ENCODE measurements around the gene GOPC.

GOPC gene

DNA sequence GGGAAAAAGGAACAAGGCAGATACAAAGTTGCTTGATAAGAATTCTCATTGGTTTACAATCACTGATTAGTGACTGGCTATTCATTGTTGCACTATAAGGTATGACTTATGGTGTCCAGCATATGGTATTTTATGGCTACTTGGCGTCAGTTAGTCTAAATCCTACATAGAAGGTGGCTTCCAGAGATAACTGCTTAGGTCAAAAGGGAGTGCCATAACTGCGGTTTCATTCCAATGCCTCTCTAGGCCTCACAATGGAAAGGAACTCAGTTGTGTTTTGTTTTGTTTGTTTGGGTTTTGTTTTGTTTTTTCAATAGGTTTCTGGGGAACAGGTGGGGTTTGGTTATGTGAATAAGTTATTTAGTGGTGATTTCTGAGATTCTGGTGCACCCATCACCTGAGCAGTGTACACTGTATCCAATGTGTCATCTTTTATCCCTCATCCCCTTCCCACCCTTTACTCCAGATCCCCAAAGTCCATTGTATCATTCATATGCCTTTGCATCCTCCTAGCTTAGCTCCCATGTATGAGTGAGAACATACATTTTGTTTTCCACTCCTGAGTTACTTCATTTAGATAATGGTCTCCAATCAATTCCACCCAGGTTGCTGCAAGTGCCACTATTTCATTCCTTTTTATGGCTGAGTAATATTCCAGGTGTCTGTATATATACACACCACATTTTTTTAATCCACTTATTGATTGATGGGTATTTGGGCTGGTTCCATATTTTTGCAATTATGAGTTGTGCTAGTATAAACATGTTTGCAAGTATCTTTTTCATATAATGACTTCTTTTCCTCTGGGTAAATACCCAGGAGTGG, 7.0 kb downstream of the GOPC start:
- DNase-seq, result no peak

DNA sequence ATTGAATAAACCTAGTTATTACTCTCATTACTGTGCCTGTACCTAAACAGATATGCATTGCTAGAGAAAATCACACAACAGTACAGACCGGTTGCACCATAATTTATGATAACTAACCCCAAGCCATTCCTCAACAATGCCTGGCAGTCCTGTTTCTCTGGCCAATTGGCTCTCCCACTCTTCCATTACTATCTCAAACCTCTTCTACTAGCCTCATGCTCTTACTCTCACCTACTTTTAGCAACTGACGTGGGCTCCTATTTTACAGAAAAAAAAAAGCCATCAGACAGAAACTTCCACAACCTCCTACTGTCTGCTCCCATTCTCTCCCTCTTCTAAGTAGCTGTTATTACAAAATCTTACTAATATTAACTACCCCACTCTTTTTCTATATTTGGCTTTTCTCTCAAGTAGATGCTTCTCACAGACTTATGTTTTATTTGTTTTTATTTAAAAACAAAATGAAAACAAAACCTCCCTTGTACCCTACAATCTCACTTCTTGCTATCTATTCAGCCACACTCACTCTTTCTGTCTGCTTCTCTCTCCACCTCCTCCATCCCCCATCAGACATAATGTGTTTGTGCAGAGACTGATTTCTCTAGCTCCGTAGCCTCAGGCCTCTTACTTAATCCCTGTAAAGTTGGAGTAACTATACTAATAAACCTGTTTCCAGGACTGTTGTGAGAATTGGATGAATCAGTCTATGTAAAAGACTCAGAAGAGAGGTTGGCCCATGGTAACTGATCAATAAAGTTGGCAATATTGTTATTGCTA, 9.1 kb downstream of the GOPC start:
- DNase-seq, result no peak

DNA sequence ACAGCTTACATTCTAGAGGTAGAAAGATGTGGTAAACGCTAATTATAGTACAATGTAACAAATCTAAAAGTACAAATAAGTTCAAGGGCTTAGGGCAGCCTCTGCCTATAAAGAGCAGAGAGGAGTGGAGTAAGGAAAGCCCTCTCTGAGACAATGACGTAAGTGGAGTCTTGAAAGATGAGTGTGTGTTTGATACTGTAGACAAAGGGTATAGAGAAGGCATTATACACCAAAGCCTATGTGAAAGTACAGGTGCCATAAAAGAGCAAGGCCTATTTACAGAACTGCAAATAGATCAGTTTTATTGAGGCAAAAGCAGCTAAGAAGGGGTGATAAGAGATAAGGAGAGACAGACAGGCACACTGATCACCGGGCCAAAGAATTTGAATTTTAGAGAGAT, 10.9 kb downstream of the GOPC start:
- no peak for DNase-seq

DNA sequence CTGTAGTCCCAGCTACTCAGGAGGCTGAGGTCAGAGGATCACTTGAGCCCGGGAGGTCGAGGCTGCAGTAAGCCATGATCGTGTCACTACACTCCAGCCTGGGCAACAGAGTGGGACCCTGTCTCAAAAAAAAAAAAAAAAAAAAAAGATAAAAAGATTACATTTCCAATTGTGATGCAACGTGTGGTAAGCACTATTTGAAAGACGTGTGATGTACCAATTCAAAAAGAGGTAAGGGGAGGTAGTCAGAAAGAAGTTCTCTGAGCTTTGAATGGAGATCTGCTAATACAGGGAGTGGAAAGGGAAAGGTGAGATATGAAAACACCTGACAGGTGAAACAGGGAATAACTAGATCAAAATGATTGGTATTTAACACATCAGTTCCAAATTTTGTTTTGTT, 11.9 kb downstream of the GOPC start:
- DNase-seq, result no peak

DNA sequence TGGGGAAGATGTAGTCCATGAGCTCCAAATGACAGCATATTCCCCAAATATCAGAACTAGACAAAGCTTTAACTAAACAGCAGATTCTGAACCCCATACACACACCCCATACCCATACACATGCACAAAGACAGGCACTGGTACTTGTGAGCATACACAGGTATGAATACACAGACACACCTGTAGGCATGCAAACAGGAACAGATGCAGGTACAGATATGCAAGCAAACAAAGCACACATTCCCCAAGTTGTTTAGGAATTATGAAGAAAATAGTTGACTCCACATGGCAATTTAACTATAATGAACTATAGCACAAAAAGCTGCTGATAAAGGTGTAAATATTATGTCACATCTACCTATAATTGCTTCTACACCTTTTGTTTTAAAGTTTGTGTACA, 16.7 kb downstream of the GOPC start:
- DNase-seq, result no peak

DNA sequence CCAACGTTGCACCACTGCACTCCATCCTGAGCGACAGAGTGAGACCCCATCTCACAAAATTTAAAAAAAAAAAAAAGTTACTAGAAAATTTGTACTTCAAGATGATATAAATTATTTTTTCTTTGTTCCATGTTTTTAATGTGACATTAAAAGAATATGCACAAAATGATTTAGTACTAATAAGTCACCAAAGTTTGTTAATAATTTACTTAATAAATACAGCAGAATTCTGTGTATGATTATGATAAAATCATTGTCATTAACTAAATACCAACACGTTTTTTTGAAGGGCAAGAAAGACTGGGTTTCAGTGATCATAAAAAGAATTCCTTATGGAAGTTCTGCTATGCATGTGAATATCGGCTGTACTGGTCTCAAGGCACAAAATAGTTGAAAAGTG, 28.1 kb downstream of the GOPC start:
- no peak for DNase-seq

DNA sequence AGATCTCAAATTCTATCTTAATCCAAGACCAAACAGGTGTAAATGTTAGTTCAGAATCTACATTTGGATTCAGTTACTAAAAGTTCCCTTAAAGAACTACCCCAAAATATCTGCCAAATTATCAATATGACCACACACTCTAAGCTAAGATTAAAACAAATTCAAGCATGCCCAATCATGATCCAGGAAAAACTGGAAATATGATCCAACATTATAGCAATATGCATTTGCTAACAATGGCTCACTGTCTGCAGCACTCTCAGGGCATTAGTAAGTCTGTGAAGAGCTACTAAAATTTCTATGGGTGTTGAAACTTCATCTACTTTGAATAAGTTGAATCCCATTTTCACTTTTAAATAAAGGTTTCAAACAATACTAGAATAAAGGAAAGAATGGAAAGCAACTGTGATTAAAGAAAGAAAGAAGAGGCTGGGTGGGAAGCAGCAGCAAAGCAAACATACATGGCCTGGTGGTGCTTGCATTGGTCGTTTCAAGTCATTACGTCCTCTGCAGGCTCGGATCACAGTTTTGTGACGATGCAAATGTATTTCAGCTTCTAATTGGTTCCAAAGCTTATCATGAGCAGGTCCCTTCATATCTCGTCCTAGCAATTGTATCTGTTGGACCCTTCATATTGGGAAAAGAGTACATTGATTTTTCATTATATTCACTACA, 29.2 kb downstream of the GOPC start:
- no peak for DNase-seq

DNA sequence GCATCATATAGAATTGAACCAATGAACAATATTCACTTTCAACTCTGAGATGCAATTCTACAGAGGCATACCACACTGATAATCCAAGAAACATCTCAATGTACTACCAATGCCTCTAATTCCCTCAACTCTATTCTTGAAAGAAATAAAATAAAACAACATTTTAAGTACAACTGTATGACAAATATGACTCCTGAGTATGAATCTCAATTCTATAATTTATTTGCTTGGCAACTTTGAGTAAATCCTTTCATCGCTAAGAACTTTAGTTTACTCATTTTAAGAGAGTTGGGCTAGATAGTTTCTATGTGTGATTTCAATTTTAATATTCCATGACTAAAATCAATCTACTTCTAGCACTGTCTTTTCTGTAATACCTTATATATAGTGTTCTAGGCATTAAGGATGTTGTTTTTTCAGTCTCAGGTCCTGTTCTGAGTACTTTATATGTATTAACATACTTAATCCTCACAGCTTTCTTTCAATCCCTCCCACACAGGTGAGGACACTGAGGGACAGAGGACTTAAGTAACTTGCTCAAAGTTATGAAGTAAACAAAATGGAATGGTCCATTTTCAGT, 33.4 kb downstream of the GOPC start:
- DNase-seq, result no peak

DNA sequence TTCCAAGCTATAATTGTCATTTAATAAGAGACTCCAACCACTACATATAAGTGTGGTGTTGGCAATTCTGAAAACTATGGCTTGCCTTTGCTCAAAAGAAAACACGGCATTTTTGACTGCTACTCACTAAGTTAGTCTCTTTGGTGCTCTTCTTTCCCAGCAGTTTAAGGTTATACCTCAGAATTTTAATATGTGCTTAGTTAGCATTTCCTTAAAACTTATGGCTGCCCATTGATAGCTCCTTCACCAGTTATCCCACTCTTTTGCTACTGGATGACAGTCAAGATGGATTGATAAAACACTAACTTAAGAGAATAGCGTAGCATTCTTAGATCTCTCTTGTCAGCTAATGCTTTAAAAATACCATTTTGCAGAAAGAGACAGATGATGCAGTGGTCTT, 34.1 kb downstream of the GOPC start:
- no peak for DNase-seq

DNA sequence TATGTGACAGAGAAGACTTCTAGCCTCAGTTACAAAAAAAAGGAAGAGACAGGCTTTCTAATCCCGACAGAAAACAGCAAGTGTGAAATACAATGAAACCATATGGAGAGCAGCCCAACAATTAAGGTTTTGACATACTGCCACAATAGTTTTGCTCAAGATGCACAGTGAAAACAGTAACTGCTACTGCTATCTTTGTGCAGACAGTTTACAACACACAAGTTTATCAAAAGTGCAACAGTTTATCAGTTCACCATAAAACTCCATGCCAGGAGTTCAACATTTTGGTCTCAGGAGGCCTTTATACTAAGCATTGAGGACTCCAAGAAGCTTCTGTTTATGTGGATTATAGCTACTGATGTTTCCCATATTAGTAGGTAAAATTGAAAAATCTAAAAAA, 37.6 kb downstream of the GOPC start:
- no peak for DNase-seq

DNA sequence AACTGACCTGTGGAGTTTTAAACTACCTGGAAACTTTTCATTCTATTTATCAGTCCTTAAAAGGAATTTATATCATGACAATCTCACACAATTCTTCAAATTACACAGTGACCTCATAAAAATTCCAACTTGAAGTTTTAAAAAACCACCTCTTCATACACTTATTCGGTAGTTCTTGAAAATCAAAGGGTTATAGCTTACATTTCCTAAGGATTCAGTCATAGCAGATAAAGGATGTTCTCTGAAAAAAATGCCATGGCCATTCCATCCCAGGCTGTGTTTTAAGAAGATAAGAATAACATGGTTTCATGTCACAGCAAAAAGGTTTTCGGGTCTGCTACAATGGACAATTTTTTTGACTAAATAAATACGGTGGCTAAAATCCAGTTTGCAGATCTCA, 41.2 kb downstream of the GOPC start:
- DNase-seq, result no peak

DNA sequence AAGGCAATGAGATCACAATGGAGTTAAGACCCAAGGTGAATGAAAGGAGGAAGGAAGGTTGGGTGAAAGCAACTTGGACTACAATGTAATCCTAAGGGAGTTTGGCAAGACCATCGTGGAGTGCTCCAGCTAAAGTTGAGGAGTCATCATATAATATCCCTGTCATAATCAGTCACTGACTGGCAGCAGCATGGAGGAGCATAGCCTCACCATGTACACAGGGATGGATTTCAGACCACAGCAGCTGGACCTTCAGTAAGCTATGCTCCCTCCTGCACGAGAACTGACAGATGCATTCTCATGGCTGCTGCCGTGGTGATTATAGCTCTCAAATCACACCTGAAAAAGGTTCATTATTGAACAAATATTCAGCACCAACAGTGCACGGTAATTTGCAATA, 43.0 kb downstream of the GOPC start:
- DNase-seq, result no peak

DNA sequence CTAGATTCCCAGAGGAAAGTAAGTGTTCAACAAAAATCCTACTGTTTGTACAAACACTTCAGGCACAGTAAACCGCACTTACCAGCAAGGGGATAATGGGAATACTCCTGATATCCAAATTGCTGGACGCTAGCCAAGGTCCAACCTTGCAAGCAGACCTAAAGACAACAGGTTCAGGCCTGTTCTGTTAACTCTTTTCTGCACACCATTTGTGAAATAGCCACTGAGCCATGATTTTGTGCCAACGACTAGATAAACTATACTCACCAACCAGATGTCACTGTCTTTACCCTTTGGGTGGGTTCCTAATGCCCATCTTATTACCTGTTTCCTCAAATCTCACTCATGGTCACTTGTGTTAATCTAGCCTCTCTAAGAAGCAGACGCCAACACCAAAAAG, 43.5 kb downstream of the GOPC start:
- no peak for DNase-seq

DNA sequence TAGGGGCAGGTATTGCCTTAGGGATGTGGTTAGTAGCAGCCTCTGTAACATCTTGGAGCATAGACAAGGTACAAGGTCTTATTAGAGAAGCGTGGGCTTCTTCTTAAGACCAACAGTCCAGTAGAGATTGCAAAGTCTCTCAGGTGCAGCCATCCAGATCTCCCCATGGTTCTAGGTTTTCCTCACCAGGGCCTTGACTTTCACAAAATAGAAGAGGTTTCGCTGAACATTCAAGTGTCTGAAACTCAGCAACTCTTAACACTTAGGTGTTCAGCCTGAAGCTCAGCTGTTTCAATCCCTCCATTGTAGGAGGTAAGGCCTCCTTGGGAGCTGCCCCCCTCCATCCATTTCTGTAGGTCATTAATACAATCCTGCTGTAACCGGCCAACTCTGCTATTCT, 44.4 kb downstream of the GOPC start:
- DNase-seq, result no peak

DNA sequence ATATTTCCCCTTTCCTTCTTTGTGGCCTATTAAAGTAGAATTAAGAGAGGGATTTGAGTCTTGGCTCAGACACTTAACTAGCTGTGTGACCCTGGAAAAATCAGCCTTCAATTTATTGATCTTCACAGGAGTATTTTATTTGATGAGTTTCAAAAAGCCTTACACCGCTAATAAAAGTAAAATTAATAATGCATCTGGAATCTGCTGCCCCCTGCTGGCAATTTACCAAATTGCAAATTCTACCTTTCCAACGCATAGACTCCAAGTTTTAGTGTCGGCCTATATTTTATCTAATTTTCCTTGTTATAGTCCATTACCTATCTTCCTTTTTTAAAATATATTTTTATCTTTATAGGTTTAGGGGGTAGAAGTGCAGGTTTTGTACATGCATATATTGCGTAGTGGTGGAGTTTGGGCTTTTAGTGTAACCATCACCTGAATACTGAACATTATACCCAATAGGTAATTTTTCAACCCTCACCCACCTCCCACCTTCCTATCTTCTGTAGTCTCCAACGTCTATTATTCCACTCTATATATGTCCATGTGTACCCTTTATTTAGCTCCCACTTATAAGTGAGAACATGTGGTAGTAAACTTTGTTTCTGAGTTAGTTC, 46.3 kb downstream of the GOPC start:
- DNase-seq, result peak; percentile 73

DNA sequence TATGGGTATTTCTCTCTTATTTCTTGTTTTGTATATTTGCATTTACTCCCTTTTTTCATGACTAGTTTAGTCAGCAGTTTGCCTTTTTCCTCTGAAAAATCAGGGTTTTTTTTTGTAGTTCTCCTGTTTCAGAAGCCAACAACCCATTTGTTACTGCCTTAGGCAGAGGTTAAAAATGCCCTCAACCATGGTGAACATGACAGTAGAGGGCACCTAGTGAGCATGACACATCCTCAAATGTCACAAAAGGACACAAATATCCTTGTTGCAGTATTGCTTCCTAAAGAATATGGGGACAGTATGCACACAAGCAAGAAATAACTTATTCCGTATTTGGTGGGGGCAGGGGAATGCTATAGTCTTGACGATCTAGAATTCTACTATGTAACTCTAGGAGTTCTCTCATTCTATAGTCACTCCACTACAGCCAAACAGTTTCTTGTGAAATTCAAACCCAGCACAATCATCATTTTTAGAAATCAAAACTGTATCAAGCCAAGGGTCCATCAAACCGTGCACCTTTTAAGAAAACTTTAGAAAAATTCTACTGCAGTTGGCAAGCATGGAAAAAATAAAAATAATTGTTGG, 47.0 kb downstream of the GOPC start:
- DNase-seq, result no peak

DNA sequence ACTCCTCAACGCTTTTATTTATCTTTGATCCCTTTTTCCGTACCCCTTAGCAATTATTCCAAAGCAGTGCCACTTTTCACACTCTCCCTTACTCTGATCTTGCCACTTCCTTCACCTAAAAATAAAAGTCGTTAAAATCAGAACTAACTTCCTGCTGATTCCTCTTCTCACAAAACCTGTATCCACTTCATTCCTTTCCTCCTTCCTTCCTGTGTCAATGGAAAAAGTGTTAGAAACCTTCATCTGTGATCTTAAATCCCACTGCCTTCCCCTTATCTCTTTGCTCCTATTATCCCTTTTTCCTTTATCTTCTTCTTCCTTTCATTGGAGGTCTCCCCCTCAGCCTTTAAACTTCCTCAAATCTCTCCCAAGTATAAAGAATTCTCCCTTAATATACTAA, 49.2 kb downstream of the GOPC start:
- DNase-seq, result no peak

DNA sequence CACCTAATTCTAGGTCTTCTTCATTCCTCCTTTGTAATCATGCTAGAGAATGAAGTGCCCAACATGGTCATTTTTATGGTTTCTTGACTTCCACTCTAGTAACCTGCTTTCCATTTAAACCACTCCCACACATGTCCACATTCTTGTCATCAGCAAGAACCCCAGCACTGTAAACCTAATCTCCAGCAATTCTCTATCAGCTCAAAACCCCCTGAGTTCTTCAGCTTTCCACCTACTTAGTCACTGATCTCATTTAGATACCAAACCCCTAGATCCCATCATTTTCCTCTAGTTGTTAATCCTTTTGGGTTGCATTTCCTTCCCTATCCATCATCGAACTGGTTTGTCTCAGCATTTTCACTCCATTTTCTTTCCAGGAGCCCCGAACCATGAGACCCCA, 49.7 kb downstream of the GOPC start:
- no peak for DNase-seq

DNA sequence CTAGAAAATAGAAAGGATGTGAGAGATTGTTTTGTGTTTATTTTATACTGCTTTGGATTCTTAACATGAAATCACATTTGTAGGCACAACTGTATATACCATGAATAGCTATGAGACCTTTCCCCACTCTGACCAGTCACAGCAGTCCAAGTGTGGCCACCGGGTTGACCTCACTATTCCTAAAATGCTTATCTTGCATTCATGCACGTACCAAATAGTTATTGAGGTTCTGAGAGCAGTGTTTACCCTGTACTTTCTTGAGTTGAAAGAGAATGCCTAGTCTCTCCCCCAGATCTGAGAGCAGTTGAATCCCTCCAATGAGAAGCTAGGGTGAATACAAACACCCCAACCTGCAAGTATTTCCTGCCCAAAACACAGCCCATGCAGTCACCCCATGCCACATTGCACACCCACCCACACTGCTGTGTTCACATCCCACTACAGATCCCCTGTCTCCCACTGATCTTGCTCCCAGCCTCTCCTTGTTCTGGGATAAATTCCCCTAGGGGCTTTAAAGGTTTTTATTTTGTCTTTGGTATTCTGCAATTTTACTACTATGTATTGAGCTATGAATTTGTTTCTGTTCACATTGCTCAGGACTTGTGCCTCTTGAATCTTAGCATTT, 51.6 kb downstream of the GOPC start:
- DNase-seq, result no peak

DNA sequence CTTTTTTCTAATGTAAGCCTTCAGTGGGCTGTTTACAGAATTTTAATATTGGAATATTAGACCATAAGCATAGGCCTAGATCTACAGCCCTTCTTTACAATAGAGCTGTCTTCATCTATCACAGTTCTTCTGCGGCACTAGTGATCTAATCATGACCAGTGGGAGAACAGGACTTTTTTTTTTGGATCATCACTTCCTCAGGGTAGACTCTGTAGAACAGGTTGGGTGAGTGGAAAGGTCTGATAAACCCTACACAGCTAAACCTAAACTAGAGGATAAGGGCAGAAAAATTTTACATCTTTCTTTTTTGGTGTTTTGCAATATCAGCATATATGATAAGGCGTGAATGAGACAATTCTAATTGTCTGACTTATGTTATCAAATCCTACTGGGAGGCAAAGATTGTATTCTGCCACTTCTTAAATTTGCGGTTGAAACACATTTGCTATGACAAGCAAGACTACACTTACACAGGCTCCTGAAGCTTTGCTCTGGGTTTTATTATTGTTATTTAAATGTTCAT, 52.2 kb downstream of the GOPC start:
- DNase-seq, result no peak

DNA sequence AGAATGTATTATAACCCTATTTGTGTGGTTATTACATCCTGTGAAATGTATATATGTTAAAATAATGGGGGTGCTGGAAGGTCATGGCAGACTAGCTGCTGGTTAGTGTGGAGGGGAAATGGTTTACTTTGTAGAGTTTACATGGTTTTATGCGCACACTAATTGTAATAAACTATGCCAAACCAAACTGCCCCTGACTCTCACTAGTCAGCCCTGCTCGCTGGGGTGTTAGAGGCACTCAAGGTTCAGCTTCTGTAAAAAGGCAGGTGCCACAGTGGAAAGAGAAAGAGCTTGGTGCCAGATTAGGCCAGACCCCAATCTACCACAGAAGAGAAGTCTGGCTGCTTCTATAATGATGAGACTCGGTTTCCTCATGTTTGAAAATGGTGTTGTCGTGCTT, 52.7 kb downstream of the GOPC start:
- DNase-seq, result peak; percentile 50

DNA sequence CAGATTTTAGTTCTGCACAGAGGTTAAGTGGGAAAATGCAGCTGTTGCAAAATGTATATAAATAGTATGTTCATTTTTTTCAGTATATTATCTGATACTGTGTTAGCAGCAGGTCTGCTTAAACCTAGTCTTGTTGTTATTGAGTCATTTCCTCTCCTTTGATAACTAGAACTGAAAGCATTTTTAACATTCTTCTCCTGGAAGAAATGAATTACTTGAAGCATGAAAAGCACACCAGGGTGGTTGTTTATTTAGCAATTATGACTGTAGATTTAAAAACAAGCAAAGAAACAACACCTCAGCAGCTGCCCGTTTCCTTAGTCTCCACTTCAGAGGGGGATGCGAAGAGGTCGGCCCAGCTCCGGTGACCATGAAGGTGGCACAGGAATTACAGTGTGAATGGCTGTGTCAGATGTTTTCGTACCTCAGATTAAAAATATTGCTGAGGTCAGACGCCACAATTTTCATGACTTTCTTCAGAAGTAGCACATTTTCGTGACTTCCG, 53.5 kb downstream of the GOPC start:
- DNase-seq, result peak; percentile 45

Measured in CD4-positive, alpha-beta T cell treated with Interleukin-17A for 1 hour (primary cell).